Measurements from ENCODE around the gene RPH3AL. TPM values are rescaled to one million over a fixed set of nuclear protein-coding genes. Genes with fewer than 3 reads are reported as not detected.

The RPH3AL gene
- total RNA-seq, 4 donors from 2014 or later, result 10.0 to 51.1 (median 25.7) TPM

GRCh38 chr17:307295-307691, 45.3 kb downstream of the RPH3AL start:
- TF ChIP-seq CTCF (IDR thresholded peaks at IDR 0.05), result no peak
- DNase-seq (ENCODE audit: low spot score) (no peak), ATAC-seq (ENCODE audit: low FRiP score) (no peak)

GRCh38 chr17:306536-307294, 45.9 kb downstream of the RPH3AL start:
- ATAC-seq (ENCODE audit: low FRiP score) (no peak), DNase-seq (ENCODE audit: low spot score) (no peak)
- no peak for TF ChIP-seq CTCF (IDR thresholded peaks at IDR 0.05)

- DNase-seq (ENCODE audit: low spot score) (no peak), ATAC-seq (ENCODE audit: low FRiP score) (no peak)
- no peak for TF ChIP-seq CTCF (IDR thresholded peaks at IDR 0.05)
These were observed 46.5 kb downstream of the RPH3AL start for GRCh38 chr17:306116-306515.

GRCh38 chr17:305090-305976, 47.3 kb downstream of the RPH3AL start:
- DNase-seq (ENCODE audit: low spot score), result no peak
- no peak for TF ChIP-seq CTCF (IDR thresholded peaks at IDR 0.05)
- ATAC-seq (ENCODE audit: low FRiP score), result no peak

GRCh38 chr17:304461-304860, 48.1 kb downstream of the RPH3AL start:
- ATAC-seq (ENCODE audit: low FRiP score), result no peak
- no peak for DNase-seq (ENCODE audit: low spot score)
- no peak for TF ChIP-seq CTCF (IDR thresholded peaks at IDR 0.05)

- no peak for TF ChIP-seq CTCF (IDR thresholded peaks at IDR 0.05)
- no peak for ATAC-seq (ENCODE audit: low FRiP score)
- no peak for DNase-seq (ENCODE audit: low spot score)
These were observed 49.4 kb downstream of the RPH3AL start for GRCh38 chr17:303168-303567.

Measured in omental fat pad (tissue), 4 donors.